ENCODE results near the gene MIEF1. TPM values are rescaled to one million over a fixed set of nuclear protein-coding genes. Genes with fewer than 3 reads are reported as not detected.
"Not testable (repeated sequence)": the region's sequence is repeated elsewhere in the genome, so short reads cannot be mapped to it uniquely, and the experiment has no call there.

MIEF1 gene
- total RNA-seq, 2 experiments from 2014 or later = 32.4 to 32.6 TPM

GRCh38 chr22:39513791-39514190 lies 11.7 kb downstream of the MIEF1 start:
- Mint-ChIP-seq H3K9me3 (no peaks in the 10 kb centered on the region), H3K36me3 (ENCODE audit: low read depth) (peaks cover 73% of the 10 kb centered on the region), H3K27ac (no peak overlapping the region), H3K27me3 (no peaks in the 10 kb centered on the region), H3K4me1 (peaks cover 33% of the 10 kb centered on the region), H3K4me3 (no peak overlapping the region)
- CTCF ChIA-PET = interaction anchor here (1.2 to 6.0 kb wide), 5 partner anchors 11 to 523 kb away, joined by 3 to 65 read pairs (median 14); partner anchors contain the start of gene MIEF1
- POLR2A ChIA-PET = interaction anchor here (1.2 to 2.4 kb wide), 2 partner anchors 10 to 12 kb away, joined by 4 to 11 read pairs; partner anchors contain the start of gene MIEF1
- no peak for DNase-seq

- POLR2A ChIA-PET = interaction anchor here (0.5 to 2.4 kb wide), 3 partner anchors 9 to 125 kb away, joined by 3 to 11 read pairs (median 4); partner anchors contain the start of gene MIEF1
- peaks cover 69% of the 10 kb centered on the region for H3K36me3 Mint-ChIP-seq (ENCODE audit: low read depth)
- H3K4me3 Mint-ChIP-seq = no peak overlapping the region
- CTCF ChIA-PET = interaction anchor here (0.6 to 6.0 kb wide), 12 partner anchors 9 to 522 kb away, joined by 3 to 65 read pairs (median 3); partner anchors contain the start of gene MIEF1
- H3K4me1 Mint-ChIP-seq = peaks cover 36% of the 10 kb centered on the region
- peak; percentile 63 for DNase-seq
- peak overlapping the region; percentile 11 for H3K27ac Mint-ChIP-seq
- no peaks in the 10 kb centered on the region for H3K9me3 Mint-ChIP-seq
- H3K27me3 Mint-ChIP-seq = no peaks in the 10 kb centered on the region
These were observed 12.4 kb downstream of the MIEF1 start for GRCh38 chr22:39514373-39514973.

- Mint-ChIP-seq H3K27ac (peak overlapping the region; percentile 47), H3K36me3 (ENCODE audit: low read depth) (peaks cover 67% of the 10 kb centered on the region), H3K27me3 (peaks cover 2% of the 10 kb centered on the region), H3K4me1 (peaks cover 32% of the 10 kb centered on the region), H3K9me3 (no peaks in the 10 kb centered on the region), H3K4me3 (no peak overlapping the region)
- ChIA-PET CTCF (interaction anchor here (0.6 to 6.0 kb wide), 15 partner anchors 7 to 521 kb away, joined by 3 to 65 read pairs (median 4); partner anchors contain the start of gene MIEF1), POLR2A (interaction anchor here (0.8 to 4.1 kb wide), 7 partner anchors 8 to 196 kb away, joined by 3 to 43 read pairs (median 6); partner anchors contain the start of genes MIEF1, RPL3 and TAB1)
- DNase-seq = no peak
These were observed 13.4 kb downstream of the MIEF1 start for GRCh38 chr22:39515266-39516050.

GRCh38 chr22:39517470-39517869 lies 15.4 kb downstream of the MIEF1 start:
- ChIA-PET POLR2A (interaction anchor here (1.6 to 4.1 kb wide), 6 partner anchors 10 to 527 kb away, joined by 4 to 43 read pairs (median 10); partner anchors contain the start of genes MIEF1 and RPS19BP1), CTCF (interaction anchor here (1.1 to 6.0 kb wide), 6 partner anchors 12 to 118 kb away, joined by 3 to 65 read pairs (median 5); partner anchors contain the start of genes MIEF1 and TAB1)
- Mint-ChIP-seq H3K4me1 (peaks cover 42% of the 10 kb centered on the region), H3K9me3 (no peaks in the 10 kb centered on the region), H3K27ac (no peak overlapping the region), H3K27me3 (peaks cover 2% of the 10 kb centered on the region), H3K4me3 (no peak overlapping the region), H3K36me3 (ENCODE audit: low read depth) (peaks cover 68% of the 10 kb centered on the region)
- no peak for DNase-seq

- DNase-seq = no peak
- Mint-ChIP-seq H3K4me1 (peaks cover 50% of the 10 kb centered on the region), H3K36me3 (ENCODE audit: low read depth) (peaks cover 71% of the 10 kb centered on the region), H3K27me3 (peaks cover 2% of the 10 kb centered on the region), H3K4me3 (peak overlapping the region; percentile 94), H3K9me3 (no peaks in the 10 kb centered on the region), H3K27ac (peak overlapping the region; percentile 99)
- CTCF ChIA-PET = interaction anchor here (1.1 to 6.0 kb wide), 6 partner anchors 11 to 119 kb away, joined by 3 to 65 read pairs (median 5); partner anchors contain the start of genes MIEF1 and TAB1
- POLR2A ChIA-PET = interaction anchor here (1.1 to 4.1 kb wide), 8 partner anchors 10 to 526 kb away, joined by 3 to 43 read pairs (median 10); partner anchors contain the start of genes MIEF1 and RPS19BP1
These were observed 16.2 kb downstream of the MIEF1 start for GRCh38 chr22:39518144-39518786.

- H3K9me3 Mint-ChIP-seq = no peaks in the 10 kb centered on the region
- ChIA-PET POLR2A (interaction anchor here (1.0 to 8.2 kb wide), 37 partner anchors 9 to 859 kb away, joined by 3 to 124 read pairs (median 5); partner anchors contain the start of genes CBX7, MIEF1, RPL3 and RPS19BP1), CTCF (interaction anchor here (1.0 to 2.2 kb wide), 8 partner anchors 9 to 120 kb away, joined by 3 to 27 read pairs (median 6); partner anchors contain the start of genes MIEF1 and TAB1)
- peak overlapping the region; percentile 94 for H3K4me3 Mint-ChIP-seq
- peak overlapping the region; percentile 99 for H3K27ac Mint-ChIP-seq
- peaks cover 67% of the 10 kb centered on the region for H3K36me3 Mint-ChIP-seq (ENCODE audit: low read depth)
- peaks cover 2% of the 10 kb centered on the region for H3K27me3 Mint-ChIP-seq
- H3K4me1 Mint-ChIP-seq = peaks cover 56% of the 10 kb centered on the region
- no peak for DNase-seq
These were observed 17.0 kb downstream of the MIEF1 start for GRCh38 chr22:39518996-39519680.

- Mint-ChIP-seq H3K27me3 (peaks cover 2% of the 10 kb centered on the region), H3K9me3 (no peaks in the 10 kb centered on the region), H3K36me3 (ENCODE audit: low read depth) (peaks cover 67% of the 10 kb centered on the region), H3K4me3 (peak overlapping the region; percentile 94), H3K27ac (peak overlapping the region; percentile 99), H3K4me1 (peaks cover 57% of the 10 kb centered on the region)
- DNase-seq = peak; percentile 97
- ChIA-PET POLR2A (interaction anchor here (0.6 to 8.2 kb wide), 37 partner anchors 10 to 1318 kb away, joined by 3 to 124 read pairs (median 4); partner anchors contain the start of genes CBX7, MAFF, MIEF1 and RPL3), CTCF (interaction anchor here (0.5 to 2.2 kb wide), 14 partner anchors 9 to 1279 kb away, joined by 3 to 27 read pairs (median 5); partner anchors contain the start of genes MIEF1, RPL3 and TAB1)
These were observed 17.7 kb downstream of the MIEF1 start for GRCh38 chr22:39519681-39520225.

- Mint-ChIP-seq H3K27me3 (peaks cover 2% of the 10 kb centered on the region), H3K36me3 (ENCODE audit: low read depth) (peaks cover 67% of the 10 kb centered on the region), H3K27ac (peak within 1 kb of the TSS; percentile 99), H3K4me3 (peak within 1 kb of the TSS; percentile 94), H3K9me3 (no peaks in the 10 kb centered on the region), H3K4me1 (peaks cover 58% of the 10 kb centered on the region)
- DNase-seq = peak; percentile 78
- CTCF ChIA-PET = interaction anchor here (0.5 to 2.2 kb wide), 14 partner anchors 8 to 1278 kb away, joined by 3 to 27 read pairs (median 5); partner anchors contain the start of genes MIEF1, RPL3 and TAB1
- POLR2A ChIA-PET = interaction anchor here (0.6 to 8.2 kb wide), 37 partner anchors 10 to 1319 kb away, joined by 3 to 124 read pairs (median 4); partner anchors contain the start of genes CBX7, MAFF, MIEF1 and RPL3
These were observed 18.4 kb downstream of the MIEF1 start, which contains the start of gene ATF4 for GRCh38 chr22:39520226-39521105. TSS of gene ATF4 (plus strand) at chr22:39520562. CDS start at chr22:39521446, 884 bp downstream.

- peak overlapping the region; percentile 99 for H3K27ac Mint-ChIP-seq
- POLR2A ChIA-PET = interaction anchor here (1.4 to 8.2 kb wide), 13 partner anchors 9 to 523 kb away, joined by 4 to 124 read pairs (median 21); partner anchors contain the start of genes MIEF1, RPL3 and RPS19BP1
- not testable (repeated sequence) for H3K27me3 Mint-ChIP-seq, H3K9me3 Mint-ChIP-seq, DNase-seq
- peaks cover 60% of the 10 kb centered on the region for H3K4me1 Mint-ChIP-seq
- H3K36me3 Mint-ChIP-seq (ENCODE audit: low read depth) = peaks cover 65% of the 10 kb centered on the region
- H3K4me3 Mint-ChIP-seq = peak overlapping the region; percentile 94
- CTCF ChIA-PET = interaction anchor here (2.2 kb wide), 1 partner anchor 8 kb away, joined by 27 read pairs; no protein-coding TSS in a partner anchor
These were observed 19.2 kb downstream of the MIEF1 start for GRCh38 chr22:39521106-39521885.

- POLR2A ChIA-PET = interaction anchor here (1.0 to 11.3 kb wide), 11 partner anchors 7 to 404 kb away, joined by 3 to 124 read pairs (median 11); partner anchors contain the start of genes MIEF1, RPL3, RPS19BP1 and TAB1
- H3K36me3 Mint-ChIP-seq (ENCODE audit: low read depth) = peaks cover 64% of the 10 kb centered on the region
- peaks cover 65% of the 10 kb centered on the region for H3K4me1 Mint-ChIP-seq
These were observed 20.0 kb downstream of the MIEF1 start for GRCh38 chr22:39522091-39522490.

More at GRCh38 chr22:39522091-39522490, 20.0 kb downstream of the MIEF1 start:
- peak overlapping the region; percentile 94 for H3K4me3 Mint-ChIP-seq
- peak overlapping the region; percentile 99 for H3K27ac Mint-ChIP-seq
- not testable (repeated sequence) for H3K9me3 Mint-ChIP-seq, DNase-seq, H3K27me3 Mint-ChIP-seq
- CTCF ChIA-PET = interaction anchor here (1.1 to 1.2 kb wide), 2 partner anchors 503 to 515 kb away, joined by 4 read pairs; no protein-coding TSS in a partner anchor
